Breast epithelium (tissue), 4 donors: ENCODE measurements around the gene GPX5. TPM values are rescaled to one million over a fixed set of nuclear protein-coding genes. Genes with fewer than 3 reads are reported as not detected.

ENCODE experiments used
- DNase-seq, 2 donors: peaks; one replicate each; pipeline ENCODE4 v3.0.0-alpha.2; 2019; ENCODE audit warnings: low spot score in 2 of 2
- H3K27ac ChIP-seq, 2 donors: fragments of 200-600 bp; sonication (generic) in 1 of 2; one replicate each; pipeline ENCODE4 v1.5.1; 2016 to 2019; ENCODE audit warnings: mild to moderate bottlenecking in 1 of 2
- H3K27me3 ChIP-seq, 2 donors: fragments of 200-600 bp; sonication (generic) in 1 of 2; one replicate each; pipeline versions ENCODE4 v1.5.1 to v1.6.0; 2017 to 2019; ENCODE audit warnings: control low read depth in 1 of 2, mild to moderate bottlenecking in 1 of 2
- H3K36me3 ChIP-seq: fragments of 200-600 bp; one replicate; pipeline ENCODE4 v1.5.1; 2019
- H3K4me1 ChIP-seq, 2 donors: fragments of 200-600 bp; sonication (generic); one replicate each; pipeline ENCODE4 v1.5.1; 2016 to 2019; ENCODE audit warnings: control low read depth in 1 of 2
- H3K4me3 ChIP-seq, 3 donors: fragments of 200-600 bp; sonication (generic); 1 replicate in 2 of 3; 2 replicates in 1 of 3; pipeline ENCODE4 v1.5.1; 2016 to 2019; ENCODE audit warnings: mild to moderate bottlenecking in 3 of 3, moderate library complexity in 2 of 3
- H3K9me3 ChIP-seq, 2 donors: fragments of 200-600 bp; sonication (generic) in 1 of 2; one replicate each; pipeline ENCODE4 v1.5.1; 2016 to 2019; ENCODE audit warnings: control low read depth in 1 of 2
- CTCF ChIP-seq, 3 donors: fragments of 450-650 bp; IDR thresholded peaks; one replicate each; pipeline ENCODE4 v1.5.1; 2016 to 2017; ENCODE audit warnings: antibody characterized with exemption in 3 of 3, mild to moderate bottlenecking in 3 of 3, moderate library complexity in 3 of 3
- POLR2A ChIP-seq: fragments of 450-650 bp; IDR thresholded peaks from one replicate; pipeline ENCODE4 v1.6.1; 2016; ENCODE audit warnings: antibody characterized with exemption, mild to moderate bottlenecking, moderate library complexity
- POLR2AphosphoS5 ChIP-seq, 3 donors: sonication (generic); formaldehyde crosslinking; IDR thresholded peaks; one replicate each; pipeline ENCODE4 v1.6.1; 2017; ENCODE audit warnings: antibody characterized with exemption in 3 of 3
- intact Hi-C: fragments of 100-400 bp; cut with DNase I; formaldehyde crosslinking; loops from one replicate; pipeline ENCODE4 v1.15.1; 2023; ENCODE audit warnings: low total_unique reads
- total RNA-seq, 3 donors: library from RNA; depleted of rRNA; stranded (reverse); fragments of >200 nt; gene quantifications; one replicate each; pipeline ENCODE4 v1.1.0, GENCODE V29; 2016

The GPX5 gene
- total RNA-seq, 3 donors from 2014 or later: not detected

GRCh38 chr6:28534306-28534705 lies 8.6 kb downstream of the GPX5 start:
- Histone ChIP-seq H3K9me3 (no peaks in the 10 kb centered on the region), H3K4me1 (no peaks in the 10 kb centered on the region), H3K36me3 (no peaks in the 10 kb centered on the region), H3K27me3 (peaks cover 0 to 46% of the 10 kb centered on the region in 2 donors), H3K27ac (no peak overlapping the region), H3K4me3 (no peak overlapping the region)
- TF ChIP-seq POLR2AphosphoS5 (IDR thresholded peaks at IDR 0.05) (no peak), CTCF (IDR thresholded peaks at IDR 0.05) (no peak), POLR2A (no peak)
- no peak for DNase-seq
- intact Hi-C loops: no loop called here

DNA sequence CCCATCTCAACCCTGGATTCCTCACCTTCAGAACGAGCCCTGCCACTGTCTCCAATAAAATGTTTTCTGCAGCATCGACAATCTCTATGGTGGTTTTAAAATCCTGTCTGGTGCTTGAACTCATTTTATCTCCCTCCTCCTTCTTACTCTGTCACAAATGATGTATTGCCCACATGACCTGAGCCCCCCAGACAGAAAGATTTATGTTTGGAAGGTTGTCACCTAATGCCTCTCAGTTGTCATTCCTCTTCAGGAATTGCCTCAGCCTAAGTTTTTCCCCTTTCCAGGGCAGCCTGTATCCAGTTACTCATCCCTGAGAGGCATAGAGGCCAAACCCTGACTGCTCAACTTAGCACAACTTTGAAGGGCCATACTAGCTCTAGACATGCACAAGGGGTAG lies 9.2 kb downstream of the GPX5 start:
- TF ChIP-seq POLR2AphosphoS5 (IDR thresholded peaks at IDR 0.05) (no peak), POLR2A (no peak), CTCF (IDR thresholded peaks at IDR 0.05) (no peak)
- H3K4me1 ChIP-seq: no peaks in the 10 kb centered on the region
- no peaks in the 10 kb centered on the region for H3K36me3 ChIP-seq
- peaks cover 0 to 45% of the 10 kb centered on the region in 2 donors for H3K27me3 ChIP-seq
- no peak overlapping the region for H3K27ac ChIP-seq
- no peak overlapping the region for H3K4me3 ChIP-seq
- intact Hi-C loops: no loop called here
- H3K9me3 ChIP-seq: no peaks in the 10 kb centered on the region
- no peak for DNase-seq

DNA sequence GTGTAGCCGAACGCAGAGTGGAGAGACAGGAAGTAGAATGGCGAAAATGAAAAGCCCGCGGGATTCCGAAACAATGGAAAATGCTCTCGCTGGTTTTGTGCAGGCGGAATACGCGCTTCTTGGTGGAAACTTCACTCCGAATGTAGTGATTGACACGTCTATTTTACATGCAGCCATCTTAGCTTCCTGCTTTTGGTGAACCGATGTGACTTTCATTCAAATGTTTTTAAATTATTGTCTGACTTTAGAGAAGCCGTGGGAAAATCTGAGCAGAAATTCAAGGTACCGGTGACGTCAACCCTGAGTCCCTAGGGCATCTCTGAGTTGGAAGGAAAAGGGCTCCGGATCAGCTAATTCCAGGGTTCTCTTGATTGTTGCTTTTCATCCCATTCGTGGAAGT lies 11.4 kb downstream of the GPX5 start:
- no peaks in the 10 kb centered on the region for H3K36me3 ChIP-seq
- H3K27me3 ChIP-seq: peaks cover 0 to 41% of the 10 kb centered on the region in 2 donors
- TF ChIP-seq POLR2A: no peak
- no peak for TF ChIP-seq CTCF (IDR thresholded peaks at IDR 0.05)
- TF ChIP-seq POLR2AphosphoS5 (IDR thresholded peaks at IDR 0.05): no peak
- DNase-seq: no peak
- intact Hi-C loops: no loop called here
- no peaks in the 10 kb centered on the region for H3K4me1 ChIP-seq
- no peak overlapping the region for H3K4me3 ChIP-seq
- H3K9me3 ChIP-seq: no peaks in the 10 kb centered on the region
- no peak overlapping the region for H3K27ac ChIP-seq

DNA sequence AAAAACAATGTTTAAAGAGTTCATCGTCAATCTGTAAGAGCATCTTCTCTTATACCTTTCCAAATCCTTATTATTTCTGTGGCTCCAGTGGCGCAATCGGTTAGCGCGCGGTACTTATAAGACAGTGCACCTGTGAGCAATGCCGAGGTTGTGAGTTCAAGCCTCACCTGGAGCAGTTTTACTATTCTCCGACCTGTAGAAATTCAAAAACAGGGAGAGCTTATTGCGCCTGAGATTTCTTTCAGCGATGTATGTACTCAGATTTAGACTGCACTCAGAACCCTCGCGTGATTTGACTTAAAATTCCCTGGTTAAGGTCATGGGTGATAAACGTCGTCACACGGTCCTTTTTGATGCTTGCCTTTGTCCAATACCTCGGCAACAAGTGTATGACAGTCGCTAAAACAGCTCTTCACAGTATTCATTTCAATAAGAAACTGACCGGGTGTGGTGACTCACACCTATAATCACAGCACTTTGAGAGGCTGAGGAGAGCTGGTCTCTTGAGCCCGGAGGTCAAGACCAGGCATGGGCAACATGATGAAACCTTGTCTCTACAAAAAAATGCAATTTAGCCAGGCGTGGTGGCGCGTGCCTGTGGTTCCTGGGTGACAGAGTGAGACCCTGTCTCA lies 11.9 kb downstream of the GPX5 start:
- TF ChIP-seq POLR2AphosphoS5 (IDR thresholded peaks at IDR 0.05) (no peak), CTCF (IDR thresholded peaks at IDR 0.05) (no peak), POLR2A (no peak)
- Histone ChIP-seq H3K27me3 (peaks cover 0 to 41% of the 10 kb centered on the region in 2 donors), H3K9me3 (no peaks in the 10 kb centered on the region), H3K27ac (no peak overlapping the region), H3K4me1 (no peaks in the 10 kb centered on the region), H3K36me3 (no peaks in the 10 kb centered on the region), H3K4me3 (no peak overlapping the region)
- intact Hi-C loops: no loop called here
- no peak for DNase-seq

DNA sequence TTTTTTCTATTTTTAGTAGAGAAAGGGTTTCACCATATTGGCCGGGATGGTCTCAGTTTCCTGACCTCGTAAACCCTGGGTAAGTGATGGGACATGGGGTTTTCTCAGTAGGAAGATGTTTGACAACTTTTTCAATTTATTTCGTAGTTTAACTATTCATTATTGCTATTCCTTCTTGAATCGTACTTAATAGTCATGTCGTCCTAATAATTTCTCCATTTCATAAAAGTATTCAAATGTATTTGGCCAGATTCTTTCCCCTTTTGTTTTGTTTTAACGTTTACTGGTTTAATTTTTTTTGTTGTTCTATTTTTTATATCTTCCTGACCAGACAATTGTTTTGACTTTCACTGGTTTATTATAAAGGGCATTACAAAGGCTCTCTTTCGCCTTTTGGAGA lies 16.3 kb downstream of the GPX5 start:
- no peak overlapping the region for H3K27ac ChIP-seq
- H3K9me3 ChIP-seq: no peaks in the 10 kb centered on the region
- intact Hi-C loops: no loop called here
- H3K4me1 ChIP-seq: no peaks in the 10 kb centered on the region
- DNase-seq: no peak
- H3K36me3 ChIP-seq: no peaks in the 10 kb centered on the region
- peaks cover 0 to 19% of the 10 kb centered on the region in 2 donors for H3K27me3 ChIP-seq
- H3K4me3 ChIP-seq: peak overlapping the region in 2 of 3 donors; percentile 46 to 61
- TF ChIP-seq POLR2A (no peak), POLR2AphosphoS5 (IDR thresholded peaks at IDR 0.05) (no peak), CTCF (IDR thresholded peaks at IDR 0.05) (no peak)
